ENCODE results near the gene SIK3. TPM values are rescaled to one million over a fixed set of nuclear protein-coding genes. Genes with fewer than 3 reads are reported as not detected.

Gene SIK3
- total RNA-seq, 1 experiment from 2014 or later: 14.5 TPM

GRCh38 chr11:116893906-116894305 is 204.3 kb downstream of the SIK3 start:
- Histone ChIP-seq H3K79me2 (ENCODE audit: low read length) (no peaks in the 10 kb centered on the region), H3K9ac (ENCODE audit: low read length) (no peak overlapping the region), H3K27ac (ENCODE audit: low read length) (no peak overlapping the region), H3K36me3 (ENCODE audit: low read depth, low read length) (peaks cover 4% of the 10 kb centered on the region; the same call in 1 of the 2 replicates), H4K20me1 (ENCODE audit: low read length) (no peaks in the 10 kb centered on the region), H2AFZ (ENCODE audit: low read length) (no peak overlapping the region), H3K4me2 (ENCODE audit: low read length) (no peak overlapping the region), H3K9me3 (ENCODE audit: low read length) (no peaks in the 10 kb centered on the region), H3K4me3 (ENCODE audit: low read length) (no peak overlapping the region), H3K4me1 (ENCODE audit: insufficient read depth, low read length) (peaks cover 11% of the 10 kb centered on the region; the same call in 1 of the 2 replicates), H3K9me2 (replicated peaks; ENCODE audit: low read length) (no peaks in the 10 kb centered on the region), H3F3A (ENCODE audit: low read length, unreplicated experiment) (no peaks in the 10 kb centered on the region), H3K27me3 (ENCODE audit: low read length) (no peaks in the 10 kb centered on the region)
- ChIA-PET POLR2A (ENCODE audit: unreplicated experiment) (no interaction called here), CTCF (no interaction called here)
- no peak for DNase-seq
- intact Hi-C loops (cut with micrococcal nuclease): no loop called here
- no TSS peak for BruUV-seq (replicated peaks)
- TF ChIP-seq EZH2phosphoT487 (IDR thresholded peaks at IDR 0.05; ENCODE audit: borderline replicate concordance, low read length): no peak
- no peak for TF ChIP-seq CTCF (conservative IDR thresholded peaks at IDR 0.05; ENCODE audit: low read depth, low read length)
- TF ChIP-seq EZH2 (IDR thresholded peaks at IDR 0.05; ENCODE audit: low read length, unreplicated experiment): no peak
- no peak for ATAC-seq

GRCh38 chr11:116893437-116893836 is 204.8 kb downstream of the SIK3 start:
- ATAC-seq (no peak), DNase-seq (no peak)
- intact Hi-C loops (cut with micrococcal nuclease): no loop called here
- Histone ChIP-seq H3K27me3 (ENCODE audit: low read length) (no peaks in the 10 kb centered on the region), H3K4me3 (ENCODE audit: low read length) (no peak overlapping the region), H3K9me2 (replicated peaks; ENCODE audit: low read length) (no peaks in the 10 kb centered on the region), H3K36me3 (ENCODE audit: low read depth, low read length) (peaks cover 4% of the 10 kb centered on the region; the same call in 1 of the 2 replicates), H3K27ac (ENCODE audit: low read length) (no peak overlapping the region), H3F3A (ENCODE audit: low read length, unreplicated experiment) (no peaks in the 10 kb centered on the region), H3K9me3 (ENCODE audit: low read length) (no peaks in the 10 kb centered on the region), H3K9ac (ENCODE audit: low read length) (no peak overlapping the region), H4K20me1 (ENCODE audit: low read length) (no peaks in the 10 kb centered on the region), H3K4me2 (ENCODE audit: low read length) (no peak overlapping the region), H3K4me1 (ENCODE audit: insufficient read depth, low read length) (peaks cover 13% of the 10 kb centered on the region; the same call in 1 of the 2 replicates), H2AFZ (ENCODE audit: low read length) (no peak overlapping the region), H3K79me2 (ENCODE audit: low read length) (no peaks in the 10 kb centered on the region)
- CTCF ChIA-PET: no interaction called here
- no TSS peak for BruUV-seq (replicated peaks)
- POLR2A ChIA-PET (ENCODE audit: unreplicated experiment): no interaction called here
- TF ChIP-seq EZH2 (IDR thresholded peaks at IDR 0.05; ENCODE audit: low read length, unreplicated experiment) (no peak), EZH2phosphoT487 (IDR thresholded peaks at IDR 0.05; ENCODE audit: borderline replicate concordance, low read length) (no peak), CTCF (conservative IDR thresholded peaks at IDR 0.05; ENCODE audit: low read depth, low read length) (no peak)

GRCh38 chr11:116892374-116892773 is 205.9 kb downstream of the SIK3 start:
- ChIA-PET POLR2A (ENCODE audit: unreplicated experiment) (no interaction called here), CTCF (no interaction called here)
- H3K4me3 ChIP-seq (ENCODE audit: low read length): no peak overlapping the region
- ATAC-seq: no peak
- TF ChIP-seq EZH2phosphoT487 (IDR thresholded peaks at IDR 0.05; ENCODE audit: borderline replicate concordance, low read length): no peak
- TF ChIP-seq CTCF (conservative IDR thresholded peaks at IDR 0.05; ENCODE audit: low read depth, low read length): no peak
- no peak for TF ChIP-seq EZH2 (IDR thresholded peaks at IDR 0.05; ENCODE audit: low read length, unreplicated experiment)
- no peaks in the 10 kb centered on the region for H4K20me1 ChIP-seq (ENCODE audit: low read length)
- no peak overlapping the region for H2AFZ ChIP-seq (ENCODE audit: low read length)
- DNase-seq: no peak
- H3K4me1 ChIP-seq (ENCODE audit: insufficient read depth, low read length): peaks cover 13% of the 10 kb centered on the region; the same call in 1 of the 2 replicates
- no peak overlapping the region for H3K27ac ChIP-seq (ENCODE audit: low read length)
- no peaks in the 10 kb centered on the region for H3K9me2 ChIP-seq (replicated peaks; ENCODE audit: low read length)
- H3K4me2 ChIP-seq (ENCODE audit: low read length): no peak overlapping the region
- no TSS peak for BruUV-seq (replicated peaks)
- intact Hi-C loops (cut with micrococcal nuclease): no loop called here
- H3K27me3 ChIP-seq (ENCODE audit: low read length): no peaks in the 10 kb centered on the region
- H3K9me3 ChIP-seq (ENCODE audit: low read length): no peaks in the 10 kb centered on the region
- H3F3A ChIP-seq (ENCODE audit: low read length, unreplicated experiment): no peaks in the 10 kb centered on the region
- no peaks in the 10 kb centered on the region for H3K79me2 ChIP-seq (ENCODE audit: low read length)
- H3K36me3 ChIP-seq (ENCODE audit: low read depth, low read length): peaks cover 4% of the 10 kb centered on the region; the same call in 1 of the 2 replicates
- no peak overlapping the region for H3K9ac ChIP-seq (ENCODE audit: low read length)
